GM12892 (cell line): ENCODE results near the gene LTBP4.
"Not testable (repeated sequence)": the region's sequence is repeated elsewhere in the genome, so short reads cannot be mapped to it uniquely, and the experiment has no call there.

Source experiments
- DNase-seq: peaks from one replicate; pipeline ENCODE4 v3.0.0; 2011; ENCODE audit not compliant: insufficient read length
- FAIRE-seq: peaks from 2 replicates; lab custom pipeline; 2011; peaks lifted over from hg19 to GRCh38; lab: Jason Lieb, UNC
- POLR2A ChIP-seq: IDR thresholded peaks from 2 replicates; pipeline ENCODE4 v1.6.1; 2011; ENCODE audit warnings: low read depth, low read length, control low read depth
- POLR2AphosphoS5 ChIP-seq: IDR thresholded peaks from 2 replicates; pipeline ENCODE4 v1.6.1; 2011; ENCODE audit warnings: low read depth, low read length, control low read depth
- TAF1 ChIP-seq: IDR thresholded peaks from 2 replicates; pipeline ENCODE4 v1.6.1; 2011; ENCODE audit warnings: low read depth, mild to moderate bottlenecking, control low read depth, low read length, borderline replicate concordance

The LTBP4 gene

DNA sequence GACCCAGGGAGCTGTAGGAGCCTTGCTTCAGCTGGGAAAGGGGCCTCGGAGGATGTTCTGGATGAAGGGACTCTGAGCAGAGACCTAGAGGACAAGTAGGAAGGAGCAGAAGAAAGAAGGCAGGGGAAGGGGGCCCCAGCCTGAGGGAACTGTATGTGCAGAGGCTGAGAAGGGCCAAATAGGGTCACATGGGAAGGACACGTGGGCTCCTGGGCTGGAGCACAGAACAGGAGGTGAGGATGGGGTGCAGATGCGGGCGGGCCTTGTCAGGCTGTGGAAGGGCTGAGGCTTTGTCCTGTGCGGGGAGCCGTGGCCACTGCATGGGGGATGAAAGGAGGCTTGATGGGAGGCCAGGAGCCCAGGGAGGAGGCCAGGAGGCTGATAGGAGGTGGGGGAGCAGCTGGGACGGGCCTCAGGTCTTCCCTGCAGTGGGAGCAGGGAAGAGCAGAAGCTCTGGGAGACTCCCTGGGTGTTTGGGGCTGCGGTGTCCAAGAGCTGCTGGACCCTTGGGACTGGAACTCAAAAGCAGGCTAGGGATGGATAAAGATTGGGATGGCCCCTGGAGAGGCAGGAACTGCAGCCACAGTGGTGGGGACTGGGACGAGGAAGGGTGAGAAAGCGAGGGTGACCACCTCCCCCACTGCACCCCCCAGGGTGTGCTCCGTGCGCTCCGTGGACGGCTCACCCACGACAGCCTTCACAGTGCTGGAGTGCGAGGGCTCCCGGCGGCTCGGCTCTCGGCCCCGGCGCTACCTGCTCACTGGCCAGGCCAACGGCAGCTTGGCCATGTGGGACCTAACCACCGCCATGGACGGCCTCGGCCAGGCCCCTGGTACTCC is 11.4 kb upstream of the LTBP4 start:
- no peak for DNase-seq

DNA sequence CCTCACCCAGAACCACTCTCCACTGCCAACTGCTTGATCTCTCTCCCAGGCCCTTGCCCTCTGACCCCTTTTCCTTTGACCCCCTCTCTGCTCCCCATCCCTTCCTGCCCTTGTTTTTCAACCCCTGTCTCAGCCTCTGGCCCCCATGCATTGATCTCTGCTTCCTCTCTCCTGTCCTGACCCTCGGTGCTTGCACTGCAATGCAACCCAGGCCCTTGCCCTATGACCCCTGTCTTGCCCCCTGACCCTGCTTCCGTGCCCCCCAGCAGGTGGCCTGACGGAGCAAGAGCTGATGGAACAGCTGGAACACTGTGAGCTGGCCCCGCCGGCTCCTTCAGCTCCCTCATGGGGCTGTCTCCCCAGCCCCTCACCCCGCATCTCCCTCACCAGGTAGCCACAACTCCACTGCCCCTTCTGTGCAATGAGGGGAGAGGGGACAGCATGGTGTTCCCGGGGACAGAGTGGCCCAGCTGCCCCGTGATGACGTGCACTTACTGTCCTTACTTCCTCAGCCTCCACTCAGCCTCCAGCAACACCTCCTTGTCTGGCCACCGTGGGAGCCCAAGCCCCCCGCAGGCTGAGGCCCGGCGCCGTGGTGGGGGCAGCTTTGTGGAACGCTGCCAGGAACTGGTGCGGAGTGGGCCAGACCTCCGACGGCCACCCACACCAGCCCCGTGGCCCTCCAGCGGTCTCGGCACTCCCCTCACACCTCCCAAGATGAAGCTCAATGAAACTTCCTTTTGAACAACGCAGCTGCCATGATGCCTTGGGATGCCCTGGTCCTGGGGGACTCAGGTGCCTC is 10.5 kb upstream of the LTBP4 start:
- TF ChIP-seq TAF1 (no peak), POLR2A (no peak), POLR2AphosphoS5 (no peak)
- DNase-seq (no peak), FAIRE-seq (no peak)

More for the DNA sequence above, 11.4 kb upstream of the LTBP4 start:
- no peak for FAIRE-seq
- TF ChIP-seq POLR2AphosphoS5 (peak; percentile 39), TAF1 (no peak)

DNA sequence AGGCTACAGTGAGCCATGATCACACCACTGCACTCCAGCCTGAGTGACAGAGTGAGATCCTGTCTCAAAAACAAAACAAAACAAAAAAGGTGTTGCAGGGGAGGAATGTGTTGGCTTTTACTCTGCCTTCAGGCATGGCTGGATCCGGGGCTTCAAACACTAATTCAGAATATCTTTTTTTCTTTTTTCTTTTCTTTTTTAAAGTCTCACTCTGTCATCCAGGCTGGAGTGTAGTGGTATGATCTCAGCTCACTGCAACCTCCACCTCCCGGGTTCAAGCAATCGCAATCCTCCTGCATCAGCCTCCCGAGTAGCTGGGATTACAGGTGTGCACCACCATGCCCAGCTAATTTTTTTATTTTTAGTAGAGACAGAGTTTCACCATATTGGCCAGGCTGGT is 9.4 kb upstream of the LTBP4 start:
- DNase-seq, FAIRE-seq: not testable (repeated sequence)

DNA sequence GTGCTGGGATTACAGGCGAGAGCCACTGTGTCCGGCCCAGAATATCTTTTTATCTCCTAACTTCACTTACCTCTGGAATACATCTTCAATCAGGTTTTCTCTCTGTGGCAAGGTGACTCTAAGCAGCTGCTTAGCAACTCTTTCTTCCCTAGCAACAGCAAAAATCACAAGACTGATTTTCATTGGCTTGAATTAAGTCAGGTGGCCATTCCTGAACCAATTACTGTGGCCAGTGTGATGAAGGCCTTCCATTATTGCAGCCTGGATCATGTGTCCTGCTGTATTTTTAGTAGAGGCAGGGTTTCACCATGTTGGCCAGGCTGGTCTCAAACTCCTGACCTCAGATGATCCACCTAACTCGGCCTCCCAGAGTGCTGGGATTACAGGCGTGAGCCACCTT is 9.0 kb upstream of the LTBP4 start:
- FAIRE-seq (peak; percentile 24), DNase-seq (no peak)
- no peak for TF ChIP-seq TAF1
- no peak for TF ChIP-seq POLR2AphosphoS5
- no peak for TF ChIP-seq POLR2A

DNA sequence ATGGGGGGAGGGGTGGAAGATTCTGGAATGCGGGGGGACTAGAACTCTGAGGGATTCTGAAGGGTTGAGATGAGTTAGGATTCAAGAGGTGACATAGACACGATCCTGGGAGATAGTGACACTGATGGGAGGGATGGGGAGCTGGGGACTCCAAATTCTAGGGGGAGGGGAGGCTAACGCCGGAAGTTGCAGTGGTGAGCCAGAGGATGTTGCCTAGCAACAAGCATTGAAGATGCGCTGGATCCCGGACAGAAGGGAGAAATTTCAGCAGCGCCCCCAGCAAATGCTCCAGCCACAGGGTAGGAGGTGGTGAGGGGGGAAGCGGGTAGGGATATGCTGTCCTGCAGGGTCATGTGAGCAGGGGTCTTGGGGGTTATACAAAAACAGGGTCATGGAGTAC is 6.9 kb upstream of the LTBP4 start:
- no peak for DNase-seq
- no peak for FAIRE-seq
- TF ChIP-seq TAF1, result no peak
- TF ChIP-seq POLR2A, result no peak
- no peak for TF ChIP-seq POLR2AphosphoS5

DNA sequence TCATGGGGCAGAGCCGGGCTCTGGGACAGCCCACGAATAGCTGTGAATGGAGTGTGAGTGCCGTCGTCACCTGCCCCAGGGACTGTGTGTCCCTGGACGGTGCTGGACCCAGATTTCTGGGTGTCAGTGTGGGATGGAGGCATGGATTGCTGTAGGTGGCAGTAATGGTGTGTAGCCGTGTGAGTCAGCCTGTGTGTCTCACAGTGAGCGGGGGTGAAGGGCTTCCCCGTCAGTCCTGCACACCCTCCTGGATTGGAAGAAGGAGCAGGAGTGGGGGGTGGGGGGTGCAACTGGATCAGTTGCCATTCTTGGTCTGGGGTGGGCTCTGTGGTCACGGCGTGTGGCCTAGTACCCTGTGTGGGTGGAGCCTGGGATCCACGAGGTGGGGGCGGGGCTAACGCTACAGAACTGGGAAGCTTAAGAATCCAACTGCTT is 6.5 kb upstream of the LTBP4 start:
- no peak for DNase-seq
- TF ChIP-seq POLR2A, result no peak
- no peak for FAIRE-seq

DNA sequence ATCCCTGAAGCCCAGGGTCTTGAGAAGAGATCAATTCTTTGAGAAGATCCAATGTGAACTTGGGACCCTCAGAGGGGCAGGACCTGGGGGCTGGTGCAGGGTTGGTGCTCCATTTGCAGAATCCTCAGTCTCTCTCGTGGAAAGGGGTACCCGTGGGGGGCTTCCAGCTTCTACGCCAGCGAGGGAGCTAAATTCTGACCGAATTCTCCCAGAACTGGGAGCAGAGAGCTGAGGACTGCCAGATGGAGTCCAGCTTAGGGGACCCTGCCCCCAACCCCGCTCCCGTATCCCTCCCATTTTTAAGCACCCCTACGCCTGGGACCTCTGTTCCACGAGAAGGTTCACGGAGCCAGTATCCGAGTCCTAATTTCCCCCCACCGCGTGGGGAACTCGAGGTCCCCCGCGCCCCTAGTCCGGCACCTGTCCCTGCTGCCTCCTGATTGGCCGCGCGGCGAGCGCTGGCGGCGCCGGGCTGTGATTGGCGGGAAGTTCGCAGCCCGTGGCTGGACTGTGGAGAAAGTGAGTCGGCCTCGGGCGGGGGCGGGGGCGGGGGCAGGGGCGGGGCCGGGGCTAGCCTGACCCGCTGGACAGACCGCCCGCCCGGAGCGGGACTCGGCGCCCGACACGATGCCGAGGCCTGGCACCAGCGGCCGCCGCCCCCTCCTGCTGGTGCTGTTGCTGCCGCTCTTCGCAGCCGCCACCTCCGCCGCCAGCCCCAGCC is 4.4 kb upstream of the LTBP4 start:
- FAIRE-seq (no peak), DNase-seq (no peak)
- TF ChIP-seq TAF1 (no peak), POLR2AphosphoS5 (no peak), POLR2A (no peak)

DNA sequence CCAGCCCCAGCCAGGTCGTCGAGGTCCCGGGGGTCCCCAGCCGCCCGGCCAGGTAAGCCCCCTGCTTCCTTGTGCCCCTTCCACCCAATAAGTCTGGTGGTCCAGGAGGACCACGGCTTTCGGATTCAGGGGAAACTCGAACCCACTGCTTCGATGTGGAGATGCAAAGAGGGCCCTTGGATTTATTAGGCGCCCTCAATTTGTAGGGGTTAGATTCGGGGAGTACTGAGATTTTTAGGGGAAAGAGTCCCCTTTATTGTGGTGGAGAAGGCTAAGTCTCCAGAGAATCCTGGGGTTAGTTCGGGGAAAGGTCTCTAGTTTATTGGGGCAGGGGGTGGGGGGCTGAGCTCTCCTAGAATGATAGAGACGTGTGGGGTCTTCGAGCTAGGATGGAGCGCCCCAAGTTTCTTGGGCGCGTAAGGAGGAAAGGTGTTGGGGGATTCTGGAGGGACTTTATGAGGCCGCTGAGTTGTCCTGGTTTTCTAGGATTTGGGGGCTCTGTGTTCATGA is 3.8 kb upstream of the LTBP4 start:
- no peak for FAIRE-seq
- DNase-seq, result no peak
- TF ChIP-seq POLR2A (no peak), POLR2AphosphoS5 (no peak), TAF1 (no peak)

DNA sequence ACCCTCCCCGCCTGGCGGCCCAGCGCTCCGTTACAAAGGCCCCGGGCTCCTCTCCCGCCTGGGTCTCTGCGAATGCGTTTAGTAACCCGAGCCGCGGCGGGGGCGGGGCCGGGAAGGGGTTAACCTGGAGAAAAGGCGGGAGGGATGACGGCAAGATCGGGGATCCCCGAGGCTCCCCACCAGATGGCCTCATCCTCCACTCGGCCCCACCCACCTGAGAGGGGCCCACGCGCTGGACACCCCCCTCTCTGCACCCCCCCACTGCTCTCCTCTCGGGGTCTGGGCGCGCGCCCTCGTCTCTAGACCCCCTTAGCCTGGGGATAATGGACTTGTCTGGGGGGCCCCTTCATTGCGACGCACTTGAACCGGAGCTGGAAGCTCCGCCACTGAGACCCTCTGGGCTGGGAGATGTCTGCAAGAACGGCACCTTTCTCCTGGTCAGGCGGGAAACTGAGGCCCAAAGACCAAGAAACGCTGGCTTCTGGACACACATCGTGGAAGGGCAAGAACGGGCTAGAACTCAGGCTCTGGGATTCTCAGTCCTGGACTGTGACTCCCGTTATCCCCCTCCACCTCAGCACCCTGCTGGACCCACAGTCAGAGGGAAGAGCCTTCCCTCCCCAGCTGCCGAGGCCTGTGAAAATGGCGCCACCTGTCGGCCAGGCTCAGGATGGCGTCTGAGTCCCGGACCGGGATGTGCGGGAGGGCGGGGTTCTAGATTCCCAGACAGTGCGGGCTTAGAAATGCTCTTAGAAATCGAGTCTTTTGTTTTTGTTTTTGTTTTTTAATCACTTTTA is 2.9 kb upstream of the LTBP4 start:
- FAIRE-seq (peak; percentile 93), DNase-seq (peak; percentile 83)
- TF ChIP-seq POLR2AphosphoS5 (no peak), TAF1 (no peak), POLR2A (no peak)

DNA sequence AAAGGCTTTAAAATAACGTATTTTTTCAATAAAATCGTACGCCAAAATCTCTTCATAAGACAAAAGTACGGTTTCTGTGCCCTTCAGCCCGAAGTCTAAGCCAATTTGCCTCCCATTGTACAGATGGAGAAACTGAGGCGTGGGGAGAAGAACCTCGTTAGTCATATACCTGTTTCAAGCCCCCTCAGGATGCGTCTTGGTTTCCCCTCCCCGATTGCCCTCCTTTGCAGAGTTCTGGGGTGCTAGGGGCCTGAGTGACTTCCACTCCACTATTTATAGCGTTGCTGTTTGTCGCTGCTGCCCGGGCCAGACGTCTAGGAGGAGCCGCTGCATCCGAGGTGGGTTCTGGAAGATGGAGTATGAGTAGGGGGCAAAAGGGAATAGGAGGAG is 2.3 kb upstream of the LTBP4 start:
- no peak for FAIRE-seq
- no peak for TF ChIP-seq POLR2AphosphoS5
- TF ChIP-seq POLR2A, result no peak
- no peak for TF ChIP-seq TAF1
- no peak for DNase-seq

DNA sequence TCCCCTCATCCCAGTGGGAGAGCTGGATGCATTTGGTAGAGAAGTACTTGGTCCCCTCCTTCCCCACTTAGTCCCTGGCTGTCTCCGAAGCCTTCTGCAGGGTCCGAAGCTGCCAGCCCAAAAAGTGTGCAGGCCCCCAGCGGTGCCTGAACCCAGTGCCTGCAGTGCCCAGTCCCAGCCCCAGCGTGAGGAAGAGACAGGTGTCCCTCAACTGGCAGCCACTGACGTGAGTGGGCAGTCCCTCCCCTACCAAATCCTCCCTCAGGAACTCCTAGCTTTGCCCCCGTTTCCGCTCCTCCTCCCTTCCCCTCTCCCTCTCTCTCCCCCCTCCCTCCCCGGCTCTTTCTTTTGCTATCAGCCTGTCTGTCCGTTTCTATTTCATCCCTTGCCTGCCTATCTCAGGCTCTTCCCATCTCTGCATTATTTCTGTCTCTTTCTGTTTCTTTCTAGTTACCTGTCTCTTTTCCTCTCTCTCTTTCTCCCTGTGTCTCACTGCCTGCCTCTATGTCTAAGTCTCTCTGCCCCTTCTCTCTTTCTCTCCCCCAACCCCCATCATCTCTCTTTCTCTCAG is 1.8 kb upstream of the LTBP4 start:
- peak; percentile 5 for FAIRE-seq
- no peak for TF ChIP-seq POLR2A
- no peak for TF ChIP-seq POLR2AphosphoS5
- TF ChIP-seq TAF1, result no peak
- DNase-seq, result no peak
